Diencephalon (tissue), 1 donor: ENCODE results near the gene MAP10. TPM values are rescaled to one million over a fixed set of nuclear protein-coding genes. Genes with fewer than 3 reads are reported as not detected.

Experiments
- small RNA-seq: library from RNA; depleted of rRNA; stranded (forward); fragments of <200 nt; gene quantifications from one replicate; pipeline ENCODE3, GENCODE V24; 2014
- total RNA-seq: library from RNA; depleted of rRNA; stranded (reverse); fragments of >200 nt; gene quantifications from one replicate; pipeline ENCODE4 v1.2.3, GENCODE V29; 2014

MAP10 gene, protein sequence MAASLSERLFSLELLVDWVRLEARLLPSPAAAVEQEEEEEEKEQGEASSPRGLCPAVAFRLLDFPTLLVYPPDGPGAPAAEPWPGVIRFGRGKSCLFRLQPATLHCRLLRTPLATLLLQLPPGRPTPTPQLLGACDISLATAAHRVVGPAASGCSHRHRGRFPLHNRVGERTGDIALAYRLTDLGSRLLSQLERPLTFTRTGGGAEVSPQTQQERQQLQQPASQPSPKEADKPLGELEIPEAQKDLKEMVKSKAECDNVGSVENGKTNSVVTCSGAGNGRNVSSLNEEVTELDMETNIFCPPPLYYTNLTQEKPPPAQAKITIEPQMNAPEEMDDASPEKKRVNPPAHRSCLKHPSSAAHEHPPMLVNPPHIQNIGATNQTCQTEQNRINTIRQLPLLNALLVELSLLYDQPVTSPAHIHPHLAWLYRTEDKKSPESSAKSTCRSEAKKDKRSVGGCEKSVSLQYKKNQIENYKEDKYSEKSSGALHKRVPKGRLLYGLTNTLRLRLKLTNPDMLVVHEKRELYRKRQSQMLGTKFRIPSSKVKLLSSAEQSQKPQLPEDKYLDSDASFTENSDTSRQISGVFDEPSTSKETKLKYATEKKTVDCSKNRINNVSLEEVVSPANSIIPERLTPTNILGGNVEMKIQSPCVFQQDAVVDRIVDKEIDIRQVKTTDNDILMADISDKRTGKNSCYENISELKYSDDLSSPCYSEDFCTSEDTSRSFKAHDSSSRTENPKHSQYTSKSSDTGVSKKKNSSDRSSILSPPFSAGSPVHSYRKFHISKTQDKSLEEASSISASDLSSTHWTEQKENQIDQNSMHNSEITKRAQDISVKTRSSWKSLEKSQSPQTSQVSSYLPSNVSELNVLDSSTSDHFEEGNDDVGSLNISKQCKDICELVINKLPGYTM
- 8.1 TPM for total RNA-seq

DNA sequence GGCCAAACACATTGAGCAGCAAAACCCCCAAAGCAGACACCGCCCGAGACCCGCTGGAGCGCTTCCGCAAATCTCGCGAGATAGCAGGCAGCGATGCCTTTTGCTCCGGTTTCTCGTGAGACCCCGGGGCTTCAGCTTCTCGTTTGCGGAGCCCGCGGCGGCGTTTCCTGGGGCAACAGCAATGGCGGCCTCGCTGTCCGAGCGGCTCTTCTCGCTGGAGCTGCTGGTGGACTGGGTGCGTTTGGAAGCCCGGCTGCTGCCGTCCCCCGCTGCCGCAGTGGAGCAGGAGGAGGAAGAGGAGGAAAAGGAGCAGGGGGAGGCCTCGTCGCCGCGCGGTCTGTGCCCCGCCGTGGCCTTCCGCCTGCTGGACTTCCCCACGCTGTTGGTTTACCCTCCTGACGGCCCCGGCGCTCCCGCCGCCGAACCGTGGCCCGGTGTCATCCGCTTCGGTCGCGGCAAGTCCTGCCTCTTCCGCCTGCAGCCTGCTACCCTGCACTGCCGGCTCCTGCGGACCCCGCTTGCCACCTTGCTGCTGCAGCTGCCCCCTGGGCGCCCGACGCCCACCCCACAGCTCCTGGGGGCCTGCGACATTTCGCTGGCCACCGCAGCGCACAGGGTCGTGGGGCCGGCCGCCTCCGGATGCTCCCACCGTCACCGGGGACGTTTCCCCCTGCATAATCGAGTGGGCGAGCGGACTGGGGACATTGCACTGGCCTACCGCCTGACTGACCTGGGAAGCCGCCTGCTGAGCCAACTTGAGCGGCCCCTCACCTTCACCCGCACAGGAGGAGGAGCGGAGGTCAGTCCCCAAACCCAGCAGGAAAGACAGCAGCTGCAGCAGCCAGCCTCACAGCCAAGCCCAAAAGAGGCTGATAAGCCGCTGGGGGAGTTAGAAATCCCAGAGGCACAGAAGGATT lies at the start of gene MAP10:
Gene MAP10, plus strand, starts transcription at position 148 of the 917 bp plus-strand sequence. Its CDS starts 34 bp downstream, at position 182.

Small RNA genes lying within 50 kb of the gene (small RNA-seq; reads per million reads assigned to genes)
- not detected for gene RNU1-74P

Other genes with a start within 250 kb of the MAP10 start
- 60.2 TPM for gene SIPA1L2, start 175.3 kb upstream of the MAP10 start, total RNA-seq
- gene NTPCR, start 145.2 kb downstream of the MAP10 start, total RNA-seq = 20.5 TPM